ENCODE measurements around the gene ROCK2. TPM values are rescaled to one million over a fixed set of nuclear protein-coding genes. Genes with fewer than 3 reads are reported as not detected.
A peak's percentile ranks its signal among the peaks of the same experiment; 100 is the strongest.

ROCK2 gene
- total and polyA plus RNA-seq, 9 of the 15 experiments (the other 6 are each of a cell fraction or from before 2014, with no cell fraction given): 4.9 to 30.6 (median 14.3) TPM

DNA sequence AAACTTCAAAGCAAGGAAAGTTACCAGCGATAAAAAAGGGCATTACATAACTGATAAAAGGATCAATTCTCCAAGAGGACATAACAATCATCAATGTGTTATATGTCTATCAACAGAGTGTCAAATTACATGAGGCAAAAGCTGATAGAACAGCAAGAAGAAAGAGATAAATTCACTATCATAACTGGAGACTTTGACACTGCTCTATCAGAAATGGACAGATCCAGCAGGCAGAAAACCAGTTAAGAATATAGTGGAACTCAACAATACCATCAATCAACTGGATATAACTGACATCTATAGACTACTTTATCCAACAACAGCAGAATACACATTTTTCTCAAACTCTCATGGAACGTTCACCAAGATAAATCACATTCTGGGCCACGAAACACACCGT, 65.0 kb downstream of the ROCK2 start (continued):
- peak; percentile 89 for TF ChIP-seq ZBTB2 (IDR thresholded peaks at IDR 0.05)
- no peak for TF ChIP-seq RB1 (IDR thresholded peaks at IDR 0.05; ENCODE audit: low read depth)
- TF ChIP-seq, protein P1, sequence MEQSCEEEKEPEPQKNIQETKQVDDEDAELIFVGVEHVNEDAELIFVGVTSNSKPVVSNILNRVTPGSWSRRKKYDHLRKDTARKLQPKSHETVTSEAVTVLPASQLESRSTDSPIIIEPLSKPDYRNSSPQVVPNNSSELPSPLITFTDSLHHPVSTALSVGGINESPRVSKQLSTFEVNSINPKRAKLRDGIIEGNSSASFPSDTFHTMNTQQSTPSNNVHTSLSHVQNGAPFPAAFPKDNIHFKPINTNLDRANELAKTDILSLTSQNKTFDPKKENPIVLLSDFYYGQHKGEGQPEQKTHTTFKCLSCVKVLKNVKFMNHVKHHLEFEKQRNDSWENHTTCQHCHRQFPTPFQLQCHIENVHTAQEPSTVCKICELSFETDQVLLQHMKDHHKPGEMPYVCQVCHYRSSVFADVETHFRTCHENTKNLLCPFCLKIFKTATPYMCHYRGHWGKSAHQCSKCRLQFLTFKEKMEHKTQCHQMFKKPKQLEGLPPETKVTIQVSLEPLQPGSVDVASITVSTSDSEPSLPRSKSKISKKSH (CRISPR knock-in tag; IDR thresholded peaks at IDR 0.05): no peak
- TF ChIP-seq RERE (CRISPR knock-in tag; IDR thresholded peaks at IDR 0.05; ENCODE audit: borderline replicate concordance): no peak
- TF ChIP-seq NR1H2 (CRISPR knock-in tag; IDR thresholded peaks at IDR 0.05): no peak
- no peak for TF ChIP-seq ZNF830 (CRISPR knock-in tag; IDR thresholded peaks at IDR 0.05)
- TF ChIP-seq, protein P2, sequence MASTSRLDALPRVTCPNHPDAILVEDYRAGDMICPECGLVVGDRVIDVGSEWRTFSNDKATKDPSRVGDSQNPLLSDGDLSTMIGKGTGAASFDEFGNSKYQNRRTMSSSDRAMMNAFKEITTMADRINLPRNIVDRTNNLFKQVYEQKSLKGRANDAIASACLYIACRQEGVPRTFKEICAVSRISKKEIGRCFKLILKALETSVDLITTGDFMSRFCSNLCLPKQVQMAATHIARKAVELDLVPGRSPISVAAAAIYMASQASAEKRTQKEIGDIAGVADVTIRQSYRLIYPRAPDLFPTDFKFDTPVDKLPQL (IDR thresholded peaks at IDR 0.05; ENCODE audit: extremely low read depth, insufficient read length): no peak
- no peak for TF ChIP-seq BACH1 (tag; IDR thresholded peaks at IDR 0.05)
- TF ChIP-seq, protein P3, sequence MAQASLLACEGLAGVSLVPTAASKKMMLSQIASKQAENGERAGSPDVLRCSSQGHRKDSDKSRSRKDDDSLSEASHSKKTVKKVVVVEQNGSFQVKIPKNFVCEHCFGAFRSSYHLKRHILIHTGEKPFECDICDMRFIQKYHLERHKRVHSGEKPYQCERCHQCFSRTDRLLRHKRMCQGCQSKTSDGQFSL (CRISPR knock-in tag; IDR thresholded peaks at IDR 0.05): no peak
- TF ChIP-seq, protein P3 (tag; IDR thresholded peaks at IDR 0.05): no peak
- no peak for TF ChIP-seq SLC30A9 (CRISPR knock-in tag; IDR thresholded peaks at IDR 0.05)
- no peak for TF ChIP-seq ESRRA (IDR thresholded peaks at IDR 0.05; ENCODE audit: borderline replicate concordance, low read depth)
- TF ChIP-seq SAFB2 (IDR thresholded peaks at IDR 0.05; ENCODE audit: borderline replicate concordance, low read depth, low read length, severe bottlenecking): no peak
- TF ChIP-seq ILK (tag; IDR thresholded peaks at IDR 0.05; ENCODE audit: borderline replicate concordance, low read depth): no peak
- TF ChIP-seq ZC3H11A (IDR thresholded peaks at IDR 0.05; ENCODE audit: low read depth, low read length): no peak
- TF ChIP-seq ARID2 (IDR thresholded peaks at IDR 0.05): no peak
